Measurements from ENCODE around the gene SPI1.

The SPI1 gene

DNA sequence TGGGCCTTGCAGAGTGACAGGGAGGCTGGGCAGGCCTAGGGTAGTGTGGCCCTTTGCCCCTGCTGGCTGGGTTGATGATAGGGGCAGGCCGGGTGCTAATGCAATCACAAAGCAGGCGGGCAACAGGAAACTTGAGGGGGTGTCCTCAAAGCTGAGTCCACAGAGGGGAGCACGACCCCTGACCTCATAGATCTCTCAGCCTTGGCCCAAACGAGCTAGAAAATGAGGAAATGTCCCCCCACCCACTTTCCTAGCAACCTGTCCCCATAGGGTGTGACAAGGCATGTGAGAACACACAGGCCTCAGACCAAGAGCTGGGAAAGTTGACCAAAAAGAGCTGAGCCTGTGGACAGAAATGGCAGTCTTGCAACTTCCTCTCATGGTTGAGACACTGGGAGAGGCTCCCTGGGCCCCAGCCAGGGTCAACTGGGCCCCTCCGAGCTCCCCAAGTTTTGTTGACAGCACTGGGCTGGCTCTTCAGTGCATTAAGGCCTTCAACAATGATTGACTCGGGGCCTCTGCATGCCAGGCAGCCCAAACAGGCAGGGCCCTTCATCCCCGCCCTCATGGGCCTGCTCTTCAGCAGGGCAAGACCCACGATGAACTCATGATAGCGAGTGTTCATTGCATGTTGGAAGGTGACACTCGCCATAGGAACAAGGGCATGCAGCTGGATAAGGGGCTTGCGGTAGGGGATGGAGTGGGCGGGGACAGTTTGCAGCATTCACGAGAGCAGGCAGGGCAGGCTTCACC, 9.8 kb upstream of the SPI1 start:
- DNase-seq: peak; percentile 99

DNA sequence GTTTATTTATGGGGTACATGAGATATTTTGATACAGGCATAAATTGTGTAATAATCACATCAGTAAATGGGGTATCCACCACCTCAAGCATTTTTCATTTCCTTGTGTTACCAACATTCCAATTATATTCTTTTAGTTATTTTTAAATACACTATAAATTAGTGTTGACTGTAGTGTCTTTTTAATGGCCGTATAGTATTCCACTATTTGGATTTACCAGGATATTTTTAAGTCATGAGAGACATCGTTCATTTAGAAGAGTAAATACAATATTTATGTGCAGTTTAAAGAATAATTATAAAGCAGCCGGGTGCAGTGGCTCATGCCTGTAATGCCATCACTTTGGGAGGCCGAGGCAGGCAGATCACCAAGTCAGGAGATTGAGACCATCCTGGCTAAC, 6.2 kb upstream of the SPI1 start:
- no peak for DNase-seq

DNA sequence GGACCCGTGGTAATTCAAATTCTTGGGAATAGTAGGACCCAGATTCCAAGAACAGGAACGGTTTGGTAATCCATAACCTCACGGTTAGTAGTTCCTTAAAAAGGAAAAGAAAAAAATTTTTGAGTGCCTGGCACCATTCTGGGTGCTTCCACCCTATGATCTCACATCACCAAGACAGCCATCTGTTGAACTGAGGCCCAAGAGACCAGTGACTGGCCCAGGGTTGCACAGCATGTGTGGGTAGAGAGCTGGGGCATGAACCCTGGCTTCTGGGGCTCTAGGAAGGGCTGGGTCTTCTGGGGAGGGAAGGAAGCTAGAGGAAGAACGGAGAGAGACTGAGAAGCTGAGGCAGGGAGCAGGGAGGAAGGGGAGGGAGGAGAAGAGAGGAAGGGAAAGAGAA, 4.7 kb upstream of the SPI1 start:
- peak; percentile 85 to 92 for DNase-seq

- no peak for DNase-seq
Measured at GRCh38 chr11:47380078-47380477, 1.7 kb upstream of the SPI1 start.

DNA sequence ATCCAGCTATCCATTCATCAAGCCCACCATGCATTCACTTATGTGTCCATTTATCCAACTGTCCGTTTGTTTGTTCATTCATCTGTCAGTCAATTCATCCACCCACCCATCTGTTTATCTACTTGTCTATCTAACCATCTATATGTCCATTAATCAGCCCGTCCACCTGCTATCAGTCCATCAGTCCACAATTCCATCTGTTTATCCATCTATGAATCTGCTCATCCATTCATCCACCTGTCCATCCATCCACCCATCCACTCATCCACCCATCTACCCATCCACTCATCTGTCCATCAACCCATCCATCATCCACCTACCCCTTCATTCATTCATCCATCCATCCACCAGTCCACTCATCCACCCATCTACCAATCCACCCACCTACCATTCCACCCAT, 970 bp upstream of the SPI1 start:
- no peak for DNase-seq

DNA sequence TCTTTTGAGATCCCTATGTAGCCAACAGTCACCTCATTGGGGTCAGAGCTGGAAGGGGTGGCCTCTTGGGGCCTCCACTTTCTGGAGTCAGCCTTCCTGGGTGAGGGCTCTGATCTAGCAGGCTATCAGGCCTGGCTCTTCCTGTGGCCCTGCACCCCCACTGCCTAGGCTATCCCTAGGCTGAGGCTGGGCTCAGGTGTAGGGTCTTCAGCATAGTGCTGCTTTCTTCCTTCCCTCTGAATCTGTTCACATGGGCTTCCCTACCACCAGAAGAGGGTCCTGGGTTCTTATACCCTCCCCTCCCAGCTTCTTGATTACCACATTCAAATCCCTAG, 456 bp upstream of the SPI1 start:
- DNase-seq: no peak

- peak; percentile 53 to 60 for DNase-seq
Measured at GRCh38 chr11:47377571-47378009, 757 bp downstream of the SPI1 start.

DNA sequence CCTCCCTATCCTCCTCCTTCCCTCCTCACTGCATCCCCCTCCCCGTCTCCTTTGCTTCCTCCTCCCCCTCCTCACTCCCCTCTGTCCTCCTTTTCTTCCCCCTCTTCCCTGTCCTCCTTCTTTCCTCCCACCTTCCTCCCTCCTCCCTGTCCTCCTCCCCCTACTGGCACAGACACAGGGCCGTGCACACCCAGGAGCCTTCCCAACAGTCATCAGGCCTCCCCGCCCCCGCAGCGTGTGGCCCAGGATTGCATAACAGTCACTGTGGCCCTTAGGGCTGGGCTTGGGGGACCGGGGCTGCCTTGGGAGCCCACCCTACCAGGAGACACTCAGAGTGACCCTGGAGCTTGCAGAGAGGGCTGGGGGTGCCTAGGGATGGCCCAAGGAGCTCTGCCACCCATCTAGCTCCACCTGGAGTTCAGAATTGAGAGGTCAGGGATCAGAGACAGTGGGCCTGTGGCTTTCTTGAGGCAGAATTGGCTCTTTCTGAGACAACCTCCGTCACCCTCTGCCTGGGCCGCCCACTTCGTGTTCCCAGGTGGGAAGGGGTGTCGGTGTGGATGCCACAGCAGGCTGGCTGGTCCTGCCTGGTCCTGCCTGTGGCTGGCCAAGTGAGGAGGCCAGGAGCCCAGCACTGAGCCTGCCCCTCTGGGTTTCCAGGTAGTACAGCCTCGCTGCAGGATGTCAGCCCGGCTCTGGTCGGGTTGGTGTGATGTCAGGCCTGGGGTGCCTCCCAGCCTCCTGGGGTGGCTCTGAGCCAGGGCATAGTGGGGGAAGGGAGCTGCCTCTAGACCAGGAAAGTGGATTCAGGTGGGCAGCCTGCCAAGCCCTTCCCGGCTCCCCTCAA, 1.6 kb downstream of the SPI1 start:
- DNase-seq: peak; percentile 90 to 94

GRCh38 chr11:47376107-47376524, 2.2 kb downstream of the SPI1 start:
- DNase-seq: peak; percentile 4 to 58

GRCh38 chr11:47375546-47376085, 2.7 kb downstream of the SPI1 start:
- DNase-seq: no peak

- DNase-seq: peak; percentile 62 to 86
Measured at GRCh38 chr11:47375020-47375419, 3.3 kb downstream of the SPI1 start.

DNA sequence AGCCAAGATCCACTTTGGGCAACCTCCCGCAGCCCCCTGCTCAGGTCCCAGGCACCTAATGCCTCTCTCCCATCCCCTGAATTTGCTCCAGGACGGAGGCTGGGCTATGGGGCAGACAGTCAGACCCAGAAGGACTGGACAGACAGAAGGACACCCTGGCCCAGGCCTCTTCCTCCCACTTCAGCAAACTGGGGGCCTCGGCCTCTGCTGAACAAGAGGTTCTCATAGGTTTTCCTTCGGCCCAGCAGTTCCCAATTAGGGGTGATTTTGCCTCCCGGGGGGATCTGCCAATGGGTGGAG, 3.7 kb downstream of the SPI1 start:
- no peak for DNase-seq

DNA sequence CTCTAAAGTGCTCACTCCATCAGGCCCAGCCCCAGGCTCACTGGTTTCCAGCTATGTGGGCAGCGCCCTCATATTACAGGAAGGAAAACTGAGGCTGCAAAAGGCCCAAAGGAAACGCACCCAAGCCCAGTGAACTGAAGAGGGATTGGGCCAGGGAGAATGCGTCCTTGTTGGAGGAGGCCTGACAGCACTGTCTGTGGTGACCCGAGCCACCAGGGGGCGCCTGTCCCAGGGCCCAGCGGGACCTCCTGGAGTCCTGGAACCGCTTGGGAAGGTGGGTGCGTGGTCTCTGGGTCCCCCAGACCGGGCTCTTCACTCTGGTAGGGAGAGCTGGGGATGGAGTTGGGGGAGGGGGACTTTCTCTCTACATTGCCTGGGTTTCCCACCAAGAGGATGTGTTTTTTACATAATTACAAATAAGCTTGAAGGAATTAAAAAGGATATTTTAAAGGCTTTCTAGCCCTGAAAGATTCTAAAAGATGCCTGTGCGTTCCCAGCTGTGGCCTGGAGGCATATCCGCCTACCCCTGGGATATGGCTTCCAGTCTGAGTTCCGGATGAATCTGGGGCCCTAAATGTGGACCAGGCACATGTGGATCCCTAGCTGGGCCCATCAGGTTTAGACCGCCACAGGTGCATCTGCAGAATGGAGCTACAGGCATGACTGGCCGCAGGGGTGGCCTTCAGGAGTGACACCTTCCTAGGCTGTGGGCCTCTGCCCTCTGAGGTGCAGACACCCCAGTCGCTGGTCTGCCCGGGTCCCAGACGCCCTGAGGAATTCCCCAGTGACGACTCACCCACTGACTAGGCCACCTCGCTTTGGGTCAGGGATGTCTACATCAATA, 4.2 kb downstream of the SPI1 start:
- DNase-seq: peak; percentile 72 to 78

DNA sequence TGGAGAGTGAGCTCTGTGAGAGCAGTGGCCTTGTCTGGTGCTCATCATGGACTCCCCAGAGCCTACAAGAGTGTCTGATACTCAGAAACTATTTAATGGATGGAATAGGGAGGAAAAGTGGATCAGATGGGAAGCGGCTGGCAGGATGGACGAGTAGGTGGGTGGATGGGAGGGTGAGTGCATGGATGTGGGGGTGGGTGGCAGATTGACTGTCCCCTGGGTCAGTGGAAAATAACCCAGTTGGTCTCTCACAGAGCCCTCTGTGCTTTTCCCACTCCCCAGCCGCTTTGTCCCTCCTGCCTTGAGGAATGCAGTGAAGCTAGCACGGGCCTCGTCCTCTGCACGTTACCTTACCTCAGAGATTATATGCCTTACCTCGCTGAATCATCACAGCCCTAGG, 5.9 kb downstream of the SPI1 start:
- DNase-seq: peak in 1 of 2 donors; percentile 2

DNA sequence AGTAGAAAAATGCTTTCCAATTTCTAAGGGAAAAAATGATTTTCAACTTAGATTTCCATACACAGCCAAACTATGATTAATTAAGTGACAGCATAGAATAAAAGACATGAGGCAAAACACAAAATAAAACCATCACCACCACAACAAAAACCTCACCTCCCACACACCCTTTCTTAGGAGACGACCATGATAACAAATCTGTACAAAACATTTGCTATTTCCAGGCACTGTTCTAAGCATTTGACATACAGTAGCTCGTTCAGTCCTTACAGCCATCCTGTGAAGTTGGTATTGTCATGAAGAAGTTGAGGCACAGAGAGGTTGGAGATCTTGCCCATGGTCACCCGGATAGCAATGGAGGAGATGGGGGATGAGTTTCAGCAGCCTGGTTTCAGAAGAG, 8.7 kb downstream of the SPI1 start:
- DNase-seq: no peak

DNA sequence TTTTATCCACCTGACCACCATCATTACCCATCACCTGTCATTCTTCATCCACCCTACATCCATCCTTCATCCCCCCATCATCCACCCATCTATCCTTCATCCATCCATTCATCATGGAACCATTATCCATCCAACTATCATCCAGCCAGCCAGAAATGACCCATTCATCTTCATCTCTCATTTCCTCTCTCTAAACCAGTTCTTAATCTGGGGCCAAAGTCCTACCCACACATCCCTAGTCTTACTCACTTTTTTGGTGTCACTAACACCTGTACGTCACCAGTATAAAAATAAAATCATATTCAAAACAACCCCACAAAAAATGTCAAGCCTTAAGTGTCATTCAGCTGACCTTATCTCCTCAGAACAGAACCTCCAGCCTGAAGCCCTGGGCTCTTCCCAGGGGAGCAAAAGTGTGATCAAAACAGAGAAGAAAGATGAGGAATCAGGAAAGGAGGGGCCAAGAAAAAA, 12.3 kb downstream of the SPI1 start:
- no peak for DNase-seq

DNA sequence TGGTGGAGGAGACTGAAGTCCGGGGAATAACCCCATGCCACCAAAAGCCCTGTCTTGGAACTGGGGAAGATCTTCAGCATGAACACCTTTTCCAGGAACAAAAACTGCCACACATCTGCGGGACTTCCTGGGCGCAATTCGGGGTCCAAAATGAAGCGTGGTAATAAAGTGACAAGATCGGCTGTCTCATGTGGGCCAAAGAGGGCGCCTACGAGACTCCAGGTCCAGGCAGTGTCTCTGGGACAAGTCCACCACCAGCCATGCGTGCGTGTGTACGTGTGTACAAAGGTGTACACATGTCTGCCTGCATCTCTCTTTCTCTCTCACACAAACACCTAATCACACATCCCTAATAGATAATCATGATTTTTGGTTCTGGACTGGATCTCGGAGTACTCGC, 16.9 kb downstream of the SPI1 start:
- no peak for DNase-seq

- DNase-seq: no peak
Measured at GRCh38 chr11:47360341-47360740, 18.0 kb downstream of the SPI1 start.

DNA sequence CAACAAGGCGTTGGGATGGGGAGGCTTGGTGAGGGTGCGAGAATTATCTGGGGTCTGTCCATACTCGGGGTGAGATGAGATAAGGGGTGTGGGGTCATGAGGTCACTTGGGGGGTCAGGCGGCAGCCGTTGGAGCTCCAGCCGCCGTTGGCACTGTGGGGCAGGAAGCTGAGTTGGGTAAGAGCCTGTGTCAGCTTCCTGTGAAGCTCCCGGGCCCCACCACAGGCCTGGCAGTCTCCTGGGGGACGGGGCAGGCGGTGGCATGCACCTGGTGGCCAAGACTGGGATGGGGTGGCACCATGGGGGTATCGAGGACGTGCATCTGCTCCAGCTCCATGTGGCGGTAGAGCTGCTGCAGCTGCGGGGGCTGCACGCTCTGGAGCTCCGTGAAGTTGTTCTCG, 18.8 kb downstream of the SPI1 start:
- DNase-seq: peak; percentile 62

- DNase-seq: no peak
Measured at GRCh38 chr11:47359162-47359561, 19.2 kb downstream of the SPI1 start.

DNA sequence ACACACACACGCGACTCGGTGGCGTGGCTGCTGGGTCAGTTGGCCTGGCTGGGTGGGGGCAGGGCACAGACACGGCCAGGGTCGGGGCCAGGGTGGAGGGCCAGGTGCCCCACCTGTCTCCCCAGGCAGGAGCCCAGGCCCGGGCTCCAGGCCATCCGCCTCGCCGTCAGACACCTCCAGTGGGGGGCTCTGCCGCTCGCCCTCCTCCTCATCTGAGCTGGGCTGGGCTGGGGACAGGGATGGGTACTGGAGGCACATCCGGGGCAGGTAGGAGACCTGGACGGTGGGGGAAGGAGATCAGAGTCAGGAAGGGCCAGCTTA, 19.7 kb downstream of the SPI1 start:
- DNase-seq: no peak

GRCh38 chr11:47357985-47358730, 20.2 kb downstream of the SPI1 start:
- DNase-seq: no peak

GRCh38 chr11:47356998-47357329, 21.4 kb downstream of the SPI1 start:
- DNase-seq: no peak

Measured in inflammatory macrophage (primary cell).